ENCODE data around the gene FAM174B.
A peak's percentile ranks its signal among the peaks of the same experiment; 100 is the strongest.

Gene FAM174B

DNA sequence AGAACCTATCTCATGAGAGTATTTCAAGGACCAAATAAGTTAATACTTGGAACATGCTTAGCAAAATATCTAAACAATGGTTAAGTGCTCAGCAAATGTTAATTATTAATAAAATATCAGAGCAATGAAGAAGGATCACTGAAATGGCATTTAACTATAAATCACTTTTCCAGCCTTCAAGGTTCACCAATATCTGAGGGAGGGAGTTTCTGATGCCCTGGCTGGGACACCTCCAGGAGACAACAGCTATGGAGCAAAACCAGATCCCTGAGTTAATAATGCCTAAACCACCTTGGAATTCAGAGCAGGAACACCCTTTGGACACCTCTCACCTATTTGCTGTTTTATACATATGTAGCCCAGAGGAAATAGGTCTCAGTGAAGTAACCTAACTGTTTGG lies 6.4 kb upstream of the FAM174B start:
- DNase-seq (ENCODE audit: low spot score): no peak
- TF ChIP-seq, protein P1, sequence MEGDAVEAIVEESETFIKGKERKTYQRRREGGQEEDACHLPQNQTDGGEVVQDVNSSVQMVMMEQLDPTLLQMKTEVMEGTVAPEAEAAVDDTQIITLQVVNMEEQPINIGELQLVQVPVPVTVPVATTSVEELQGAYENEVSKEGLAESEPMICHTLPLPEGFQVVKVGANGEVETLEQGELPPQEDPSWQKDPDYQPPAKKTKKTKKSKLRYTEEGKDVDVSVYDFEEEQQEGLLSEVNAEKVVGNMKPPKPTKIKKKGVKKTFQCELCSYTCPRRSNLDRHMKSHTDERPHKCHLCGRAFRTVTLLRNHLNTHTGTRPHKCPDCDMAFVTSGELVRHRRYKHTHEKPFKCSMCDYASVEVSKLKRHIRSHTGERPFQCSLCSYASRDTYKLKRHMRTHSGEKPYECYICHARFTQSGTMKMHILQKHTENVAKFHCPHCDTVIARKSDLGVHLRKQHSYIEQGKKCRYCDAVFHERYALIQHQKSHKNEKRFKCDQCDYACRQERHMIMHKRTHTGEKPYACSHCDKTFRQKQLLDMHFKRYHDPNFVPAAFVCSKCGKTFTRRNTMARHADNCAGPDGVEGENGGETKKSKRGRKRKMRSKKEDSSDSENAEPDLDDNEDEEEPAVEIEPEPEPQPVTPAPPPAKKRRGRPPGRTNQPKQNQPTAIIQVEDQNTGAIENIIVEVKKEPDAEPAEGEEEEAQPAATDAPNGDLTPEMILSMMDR (IDR thresholded peaks at IDR 0.05; ENCODE audit: borderline replicate concordance, control extremely low read depth, extremely low read depth, insufficient read depth, missing control alignments): no peak
- in situ Hi-C loops (cut with MboI; ENCODE audit: low sequenced_read_pairs, unreplicated experiment): no loop called here

DNA sequence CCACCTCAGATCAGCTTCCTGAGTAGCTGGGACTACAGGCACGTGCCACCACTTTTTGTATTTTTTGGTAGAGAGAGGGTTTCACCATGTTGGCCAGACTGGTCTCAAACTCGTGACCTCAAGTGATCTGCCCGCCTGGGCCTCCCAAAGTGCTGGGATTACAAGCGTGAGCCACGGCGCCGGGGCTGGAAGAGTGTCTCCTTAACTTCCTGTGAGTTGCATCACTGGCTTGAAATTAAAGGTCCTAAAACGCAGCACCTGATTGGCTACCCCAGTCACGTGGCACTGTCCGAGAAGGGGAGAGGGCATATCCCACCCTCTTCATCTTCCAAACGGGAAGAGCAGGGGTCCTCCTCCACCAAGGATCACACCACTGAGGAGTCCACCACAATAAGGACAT lies 5.5 kb upstream of the FAM174B start:
- no peak for DNase-seq (ENCODE audit: low spot score)
- TF ChIP-seq, protein P1 (IDR thresholded peaks at IDR 0.05; ENCODE audit: borderline replicate concordance, control extremely low read depth, extremely low read depth, insufficient read depth, missing control alignments): no peak
- in situ Hi-C loops (cut with MboI; ENCODE audit: low sequenced_read_pairs, unreplicated experiment): no loop called here

- no peak for DNase-seq (ENCODE audit: low spot score)
- in situ Hi-C loops (cut with MboI; ENCODE audit: low sequenced_read_pairs, unreplicated experiment): no loop called here
- TF ChIP-seq, protein P1 (IDR thresholded peaks at IDR 0.05; ENCODE audit: borderline replicate concordance, control extremely low read depth, extremely low read depth, insufficient read depth, missing control alignments): no peak
Observed at GRCh38 chr15:92657486-92657885, 1.9 kb upstream of the FAM174B start.

DNA sequence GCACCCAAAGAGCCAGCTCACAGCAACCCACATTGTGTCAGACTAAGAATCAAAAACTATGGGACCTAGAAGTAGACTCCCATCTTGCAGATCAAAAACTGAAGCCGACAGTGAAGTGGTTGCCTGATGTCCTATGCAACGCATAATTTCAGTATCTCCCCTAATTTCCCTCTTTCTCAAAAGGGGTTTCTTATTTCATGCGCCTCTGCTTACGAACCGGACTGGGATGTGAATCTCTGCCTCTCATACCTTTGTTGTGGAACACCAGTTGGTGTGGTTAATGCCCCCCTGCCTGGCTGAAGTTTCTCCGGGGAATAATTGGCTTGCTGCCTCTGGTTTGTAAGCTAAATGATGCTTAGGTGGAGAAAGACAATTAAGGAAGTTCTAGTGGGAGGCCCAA lies 514 bp upstream of the FAM174B start:
- no peak for DNase-seq (ENCODE audit: low spot score)
- TF ChIP-seq, protein P1 (IDR thresholded peaks at IDR 0.05; ENCODE audit: borderline replicate concordance, control extremely low read depth, extremely low read depth, insufficient read depth, missing control alignments): no peak
- in situ Hi-C loops (cut with MboI; ENCODE audit: low sequenced_read_pairs, unreplicated experiment): no loop called here

GRCh38 chr15:92654662-92655061 lies 913 bp downstream of the FAM174B start:
- in situ Hi-C loops (cut with MboI; ENCODE audit: low sequenced_read_pairs, unreplicated experiment): no loop called here
- TF ChIP-seq, protein P1 (IDR thresholded peaks at IDR 0.05; ENCODE audit: borderline replicate concordance, control extremely low read depth, extremely low read depth, insufficient read depth, missing control alignments): no peak
- no peak for DNase-seq (ENCODE audit: low spot score)

DNA sequence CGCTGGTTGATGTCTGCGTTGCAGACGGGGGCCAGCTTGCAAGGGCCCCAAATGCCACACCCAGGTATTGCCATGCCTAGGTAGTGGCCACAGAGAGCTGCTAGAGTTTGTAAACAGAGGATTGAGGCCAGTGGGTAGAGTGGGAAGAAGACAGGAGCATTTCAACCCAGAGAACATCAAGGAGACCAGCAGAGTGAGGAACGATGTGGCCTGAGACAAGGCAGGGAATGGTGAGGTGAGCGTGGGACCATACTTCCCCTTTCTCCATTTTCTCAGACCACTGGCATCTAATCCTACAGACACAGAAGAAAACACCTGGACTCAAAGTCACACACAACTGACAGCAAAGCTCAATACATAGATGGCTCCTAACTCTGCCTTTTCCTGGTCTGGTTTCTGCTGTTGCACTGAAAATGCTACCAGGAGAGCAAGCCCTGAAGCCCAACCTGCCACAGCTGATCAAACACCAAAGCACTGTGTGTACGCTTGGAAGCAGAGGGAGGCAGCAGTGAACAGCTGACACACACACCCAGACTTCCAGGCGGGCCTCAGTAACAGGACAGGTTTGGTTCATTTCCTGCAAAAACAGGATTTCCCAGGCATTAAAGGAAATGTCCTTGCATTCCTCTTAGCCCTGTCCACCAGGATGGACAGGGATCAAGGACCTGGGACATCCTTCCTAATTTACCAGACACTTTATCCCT lies 1.6 kb downstream of the FAM174B start:
- in situ Hi-C loops (cut with MboI; ENCODE audit: low sequenced_read_pairs, unreplicated experiment): no loop called here
- TF ChIP-seq, protein P1 (IDR thresholded peaks at IDR 0.05; ENCODE audit: borderline replicate concordance, control extremely low read depth, extremely low read depth, insufficient read depth, missing control alignments): no peak
- peak; percentile 60 for DNase-seq (ENCODE audit: low spot score)

Measured in GM13976 (cell line).